IMR-90 (cell line): ENCODE measurements around the gene POLD3. TPM values are rescaled to one million over a fixed set of nuclear protein-coding genes. Genes with fewer than 3 reads are reported as not detected.

Experiments used
- ATAC-seq: fragments of 200-7000 bp; cut with Tn5 transposase; 2 replicates; pipeline ENCODE4 v1.9.1; 2020; ENCODE audit warnings: low read depth, mild to moderate bottlenecking, moderate library complexity
- BruUV-seq: library from RNA; stranded (reverse); fragments of 400-500 nt; replicated peaks from 2 replicates; lab custom pipeline; 2021; lab: Mats Ljungman, UMichigan
- CTCF ChIA-PET: fragments of 300-600 bp; formaldehyde crosslinking; extraction: SDS; loops from one replicate; lab custom pipeline; 2021; ENCODE audit warnings: antibody characterized with exemption; lab: Yijun Ruan, JAX
- POLR2A ChIA-PET: fragments of 300-600 bp; sonication (Branson Sonifier 250); formaldehyde crosslinking; loops from one replicate; lab custom pipeline; 2022; ENCODE audit warnings: antibody characterized with exemption; ENCODE audit not compliant: unreplicated experiment; lab: Charles Lee
- DNase-seq: peaks from one replicate; pipeline ENCODE4 v3.0.0; 2013
- H2AFZ ChIP-seq: replicated peaks from 2 replicates; pipeline ENCODE3; 2013; ENCODE audit warnings: low read length, mild to moderate bottlenecking; ENCODE audit not compliant: poor library complexity
- H2AK5ac ChIP-seq: 2 replicates; pipeline ENCODE4 v1.6.1; 2013; ENCODE audit warnings: low read depth, low read length, inconsistent platforms
- H2AK9ac ChIP-seq: replicated peaks from 2 replicates; pipeline ENCODE3; 2013; ENCODE audit warnings: mild to moderate bottlenecking, low read depth, low read length, moderate library complexity; ENCODE audit not compliant: poor library complexity
- H2BK120ac ChIP-seq: 2 replicates; pipeline ENCODE4 v1.6.1; 2013; ENCODE audit warnings: low read depth, low read length, inconsistent platforms
- H2BK15ac ChIP-seq: 3 replicates; pipeline ENCODE4 v1.6.1; 2013; ENCODE audit warnings: low read depth, low read length, inconsistent platforms
- H2BK20ac ChIP-seq: 2 replicates; pipeline ENCODE4 v1.6.1; 2013; ENCODE audit warnings: low read depth, mild to moderate bottlenecking, inconsistent platforms, low read length, moderate library complexity
- H2BK5ac ChIP-seq: 2 replicates; pipeline ENCODE4 v1.6.1; 2013; ENCODE audit warnings: mild to moderate bottlenecking, low read depth, low read length, inconsistent platforms; ENCODE audit not compliant: poor library complexity, severe bottlenecking
- H3K14ac ChIP-seq: replicated peaks from 2 replicates; pipeline ENCODE4 v1.6.1; 2013; ENCODE audit warnings: low read depth, low read length, inconsistent platforms
- H3K18ac ChIP-seq: 2 replicates; pipeline ENCODE4 v1.6.1; 2013; ENCODE audit warnings: low read depth, low read length, control low read depth
- H3K23ac ChIP-seq: 2 replicates; pipeline ENCODE4 v1.6.1; 2013; ENCODE audit warnings: low read depth, low read length, inconsistent platforms
- H3K27ac ChIP-seq: 2 replicates; pipeline ENCODE4 v1.5.1; 2013; ENCODE audit warnings: mild to moderate bottlenecking, control low read depth, low read length; ENCODE audit not compliant: insufficient read depth
- H3K27me3 ChIP-seq: 2 replicates; pipeline ENCODE4 v1.6.1; 2013; ENCODE audit warnings: low read length; ENCODE audit not compliant: control insufficient read depth, insufficient read depth
- H3K36me3 ChIP-seq: 2 replicates; pipeline ENCODE4 v1.6.1; 2013; ENCODE audit warnings: low read length, mixed read lengths; ENCODE audit not compliant: control insufficient read depth, insufficient read depth
- H3K4ac ChIP-seq: 2 replicates; pipeline ENCODE4 v1.6.1; 2013; ENCODE audit warnings: low read depth, low read length, inconsistent platforms
- H3K4me1 ChIP-seq: 2 replicates; pipeline ENCODE4 v1.6.1; 2013; ENCODE audit warnings: low read length, mixed read lengths; ENCODE audit not compliant: control insufficient read depth, insufficient read depth
- H3K4me2 ChIP-seq: 2 replicates; pipeline ENCODE4 v1.6.1; 2013; ENCODE audit warnings: low read depth, mild to moderate bottlenecking, control low read depth, low read length, moderate library complexity
- H3K4me3 ChIP-seq: 2 replicates; pipeline ENCODE4 v1.5.1; 2013; ENCODE audit warnings: low read depth, mild to moderate bottlenecking, control low read depth, low read length, moderate library complexity; ENCODE audit not compliant: insufficient read depth
- H3K56ac ChIP-seq: 2 replicates; pipeline ENCODE4 v1.6.1; 2013; ENCODE audit warnings: low read length, inconsistent platforms; ENCODE audit not compliant: insufficient read depth; ENCODE audit errors: extremely low read depth
- H3K79me1 ChIP-seq, 2 experiments: 2 replicates each; pipeline ENCODE4 v1.6.1; 2013; ENCODE audit warnings: low read length in 2 of 2, inconsistent platforms in 1 of 2, low read depth in 1 of 2
- H3K9ac ChIP-seq: 2 replicates; pipeline ENCODE4 v1.6.1; 2013; ENCODE audit warnings: low read depth, low read length, control low read depth
- H3K9me1 ChIP-seq: 2 replicates; pipeline ENCODE4 v1.6.1; 2013; ENCODE audit warnings: low read length, inconsistent platforms; ENCODE audit not compliant: insufficient read depth
- H3K9me3 ChIP-seq: 2 replicates; pipeline ENCODE4 v1.6.1; 2013; ENCODE audit warnings: low read length; ENCODE audit not compliant: control insufficient read depth, insufficient read depth
- H4K20me1 ChIP-seq: 2 replicates; pipeline ENCODE4 v1.6.1; 2013; ENCODE audit warnings: low read length, inconsistent platforms; ENCODE audit not compliant: insufficient read depth
- H4K5ac ChIP-seq: 2 replicates; pipeline ENCODE4 v1.6.1; 2013; ENCODE audit warnings: mild to moderate bottlenecking, low read depth, low read length, control low read depth
- H4K8ac ChIP-seq, 2 experiments: 2 replicates each; pipeline ENCODE4 v1.6.1; 2013; ENCODE audit warnings: low read depth in 2 of 2, low read length in 2 of 2, control low read depth in 1 of 2, inconsistent platforms in 1 of 2
- H4K91ac ChIP-seq: 2 replicates; pipeline ENCODE4 v1.6.1; 2013; ENCODE audit warnings: low read depth, low read length, inconsistent platforms; ENCODE audit not compliant: insufficient read depth
- BHLHE40 ChIP-seq: fragments of 150-350 bp; IDR thresholded peaks from 2 replicates; pipeline ENCODE4 v1.6.1; 2016; ENCODE audit warnings: mild to moderate bottlenecking, low read depth, low read length
- CEBPB ChIP-seq: IDR thresholded peaks from 2 replicates; pipeline ENCODE4 v1.6.1; 2012; ENCODE audit warnings: low read depth, low read length, improper control_type of control experiment
- CHD1 ChIP-seq: IDR thresholded peaks from 2 replicates; pipeline ENCODE4 v1.6.1; 2012; ENCODE audit warnings: low read depth, low read length, improper control_type of control experiment
- FOS ChIP-seq: fragments of 150-350 bp; IDR thresholded peaks from 2 replicates; pipeline ENCODE4 v1.6.1; 2016; ENCODE audit warnings: low read depth, low read length
- MAFK ChIP-seq: IDR thresholded peaks from 2 replicates; pipeline ENCODE4 v1.6.1; 2012; ENCODE audit warnings: low read depth, low read length, improper control_type of control experiment
- MAZ ChIP-seq: IDR thresholded peaks from 2 replicates; pipeline ENCODE4 v1.6.1; 2012; ENCODE audit warnings: low read depth, mild to moderate bottlenecking, low read length, improper control_type of control experiment, moderate library complexity, borderline replicate concordance
- MXI1 ChIP-seq: IDR thresholded peaks from 2 replicates; pipeline ENCODE4 v1.6.1; 2012; ENCODE audit warnings: low read depth, mild to moderate bottlenecking, low read length, moderate library complexity, borderline replicate concordance
- POLR2A ChIP-seq: IDR thresholded peaks from 2 replicates; pipeline ENCODE4 v1.6.1; 2012; ENCODE audit warnings: mild to moderate bottlenecking, low read depth, low read length
- RAD21 ChIP-seq: IDR thresholded peaks from 2 replicates; pipeline ENCODE4 v1.6.1; 2012; ENCODE audit warnings: low read length, improper control_type of control experiment
- RFX5 ChIP-seq: IDR thresholded peaks from 2 replicates; pipeline ENCODE4 v1.8.0; 2012; ENCODE audit warnings: low read depth, mild to moderate bottlenecking, low read length, moderate library complexity
- SMC3 ChIP-seq: fragments of 150-350 bp; IDR thresholded peaks from 2 replicates; pipeline ENCODE4 v1.6.1; 2016; ENCODE audit warnings: low read depth, mild to moderate bottlenecking, antibody characterized with exemption, low read length, moderate library complexity
- USF2 ChIP-seq: fragments of 150-350 bp; IDR thresholded peaks from 2 replicates; pipeline ENCODE4 v1.6.1; 2017; ENCODE audit warnings: mild to moderate bottlenecking, antibody characterized with exemption, low read length, low read depth
- WGBS, 2 experiments: methylation state at CpG; one replicate each; pipeline versions ENCODE4 v1.1.5 to v1.1.7; 2013; ENCODE audit warnings: missing lambda C conversion rate in 2 of 2; ENCODE audit not compliant: insufficient read length in 1 of 2; ENCODE audit errors: extremely low coverage in 2 of 2; 5-methylcytosine and 5-hydroxymethylcytosine counted together
- dilution Hi-C: fragments of 300-500 bp; cut with HindIII; formaldehyde crosslinking; loops from one replicate; pipeline ENCODE4 v1.14.3; 2018; ENCODE audit warnings: low sequenced_read_pairs; ENCODE audit not compliant: unreplicated experiment
- in situ Hi-C: fragments of 300-500 bp; cut with MboI; formaldehyde crosslinking; loops from 3 replicates; pipeline ENCODE4 v1.14.3; 2019; ENCODE audit warnings: low sequenced_read_pairs, inconsistent platforms, mixed read lengths
- intact Hi-C: fragments of 100-400 bp; cut with micrococcal nuclease; formaldehyde crosslinking; loops from 2 replicates; pipeline ENCODE4 v1.10.0; 2022
- polyA plus RNA-seq, 3 experiments: library from polyadenylated mRNA; depleted of rRNA; stranded (reverse); fragments of >200 nt; gene quantifications; 2 replicates each; pipeline ENCODE4 v1.2.3, GENCODE V29; 2012; ENCODE audit warnings: low replicate concordance in 1 of 3
- total RNA-seq: library from RNA; depleted of rRNA; stranded (reverse); fragments of >200 nt; gene quantifications from 2 replicates; pipeline ENCODE4 v1.2.3, GENCODE V29; 2012
- TF ChIP-seq, protein P1 (sequence below): conservative IDR thresholded peaks from 2 replicates; pipeline ENCODE4 v1.5.1; 2012; ENCODE audit warnings: mild to moderate bottlenecking, low read depth, low read length, improper control_type of control experiment
- TF ChIP-seq, protein P2 (sequence below): fragments of 150-350 bp; IDR thresholded peaks from 2 replicates; pipeline ENCODE4 v1.6.1; 2016; ENCODE audit warnings: low read depth, mild to moderate bottlenecking, low read length, moderate library complexity, borderline replicate concordance

POLD3 gene
- total and polyA plus RNA-seq, 2 of the 4 experiments (the other 2 are of a cell fraction): 9.1 to 9.2 TPM

DNA sequence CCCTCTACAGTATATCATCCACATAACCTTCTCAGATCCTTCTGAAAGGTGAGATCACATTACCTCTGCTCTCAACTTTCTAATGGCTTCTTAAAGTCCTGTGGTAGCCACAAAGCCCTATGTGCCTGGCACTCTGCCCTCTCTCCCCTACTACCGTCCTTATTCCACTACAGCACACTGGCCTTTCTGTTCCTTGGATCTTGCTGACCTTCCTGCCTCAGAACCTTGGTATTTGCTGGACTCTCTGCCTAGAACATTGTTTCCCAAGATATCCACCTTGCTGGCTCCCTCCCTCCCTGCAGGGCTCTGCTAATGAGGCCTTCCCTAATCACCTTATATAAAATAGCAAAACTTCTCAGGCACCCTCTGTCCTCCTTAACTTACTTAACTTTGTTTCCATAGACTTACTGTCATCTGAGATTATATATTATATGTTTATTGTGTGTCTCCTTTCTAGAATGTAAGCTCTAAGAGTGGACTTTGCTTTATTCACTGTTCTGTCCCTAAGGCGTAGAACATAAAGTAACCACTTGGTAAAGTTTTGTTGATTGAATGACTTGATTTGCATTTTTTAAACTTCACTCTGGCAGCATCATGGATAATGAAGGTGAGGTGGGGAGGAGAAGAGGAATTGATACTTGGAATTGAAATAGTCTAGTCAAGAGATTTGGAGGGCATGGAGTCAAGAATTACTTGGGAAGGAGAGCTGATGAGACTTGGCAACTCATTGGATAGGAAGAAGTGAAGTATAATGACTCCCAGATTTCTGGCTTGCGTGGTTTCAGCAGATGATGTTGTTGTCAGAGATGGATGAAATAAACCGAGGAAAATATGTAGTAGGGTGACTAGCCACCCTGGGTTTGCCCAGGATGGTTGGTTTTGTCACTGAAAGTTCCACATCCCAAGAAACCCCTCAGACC lies 10.5 kb downstream of the POLD3 start:
- Histone ChIP-seq H3K14ac (no peak overlapping the region), H3K23ac (no peak overlapping the region), H3K4ac (no peak overlapping the region), H3K27me3 (no peaks in the 10 kb centered on the region), H2BK120ac (no peak overlapping the region), H4K8ac (no peak overlapping the region), H3K9ac (no peak overlapping the region), H3K56ac (no peak overlapping the region), H2AK9ac (no peak overlapping the region), H4K5ac (no peak overlapping the region), H3K4me1 (no peaks in the 10 kb centered on the region), H4K91ac (no peak overlapping the region), H2AFZ (no peak overlapping the region), H3K18ac (no peak overlapping the region), H3K9me1 (peaks cover 3% of the 10 kb centered on the region), H3K79me1 (peaks cover 17 to 21% of the 10 kb centered on the region in 2 experiments), H2BK5ac (no peak overlapping the region), H2BK15ac (no peak overlapping the region), H2AK5ac (no peak overlapping the region), H3K4me3 (no peak overlapping the region), H3K27ac (no peak overlapping the region), H3K9me3 (no peaks in the 10 kb centered on the region), H4K20me1 (no peaks in the 10 kb centered on the region), H2BK20ac (no peak overlapping the region), H3K4me2 (no peak overlapping the region), H3K36me3 (peaks cover 7% of the 10 kb centered on the region)
- in situ Hi-C loops (loop anchor here (25.0 kb wide), 1 partner anchor 259 kb away; no protein-coding TSS in a partner anchor), dilution Hi-C loops (loop anchor here (25.0 kb wide), 1 partner anchor 134 kb away; the partner anchor contains the start of genes CHRDL2 and RNF169), intact Hi-C loops (no loop called here)
- 100% methylated on average over 2 of the region's 4 CpGs; no CpG with 5 or more reads in 1 of the 2 experiments for WGBS, 2 experiments
- no peak for ATAC-seq
- BruUV-seq: no TSS peak
- CTCF ChIA-PET: interaction anchor here (0.5 to 1.1 kb wide), 2 partner anchors 11 to 140 kb away, joined by 3 to 4 read pairs; partner anchors contain the start of gene POLD3
- POLR2A ChIA-PET: no interaction called here
- DNase-seq: no peak
- TF ChIP-seq CEBPB (no peak), RFX5 (no peak), MAZ (no peak), FOS (no peak), USF2 (no peak), RAD21 (no peak), MAFK (no peak), SMC3 (no peak), MXI1 (no peak), POLR2A (no peak), CHD1 (no peak), BHLHE40 (no peak)
- TF ChIP-seq, protein P1, sequence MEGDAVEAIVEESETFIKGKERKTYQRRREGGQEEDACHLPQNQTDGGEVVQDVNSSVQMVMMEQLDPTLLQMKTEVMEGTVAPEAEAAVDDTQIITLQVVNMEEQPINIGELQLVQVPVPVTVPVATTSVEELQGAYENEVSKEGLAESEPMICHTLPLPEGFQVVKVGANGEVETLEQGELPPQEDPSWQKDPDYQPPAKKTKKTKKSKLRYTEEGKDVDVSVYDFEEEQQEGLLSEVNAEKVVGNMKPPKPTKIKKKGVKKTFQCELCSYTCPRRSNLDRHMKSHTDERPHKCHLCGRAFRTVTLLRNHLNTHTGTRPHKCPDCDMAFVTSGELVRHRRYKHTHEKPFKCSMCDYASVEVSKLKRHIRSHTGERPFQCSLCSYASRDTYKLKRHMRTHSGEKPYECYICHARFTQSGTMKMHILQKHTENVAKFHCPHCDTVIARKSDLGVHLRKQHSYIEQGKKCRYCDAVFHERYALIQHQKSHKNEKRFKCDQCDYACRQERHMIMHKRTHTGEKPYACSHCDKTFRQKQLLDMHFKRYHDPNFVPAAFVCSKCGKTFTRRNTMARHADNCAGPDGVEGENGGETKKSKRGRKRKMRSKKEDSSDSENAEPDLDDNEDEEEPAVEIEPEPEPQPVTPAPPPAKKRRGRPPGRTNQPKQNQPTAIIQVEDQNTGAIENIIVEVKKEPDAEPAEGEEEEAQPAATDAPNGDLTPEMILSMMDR: no peak
- TF ChIP-seq, protein P2, sequence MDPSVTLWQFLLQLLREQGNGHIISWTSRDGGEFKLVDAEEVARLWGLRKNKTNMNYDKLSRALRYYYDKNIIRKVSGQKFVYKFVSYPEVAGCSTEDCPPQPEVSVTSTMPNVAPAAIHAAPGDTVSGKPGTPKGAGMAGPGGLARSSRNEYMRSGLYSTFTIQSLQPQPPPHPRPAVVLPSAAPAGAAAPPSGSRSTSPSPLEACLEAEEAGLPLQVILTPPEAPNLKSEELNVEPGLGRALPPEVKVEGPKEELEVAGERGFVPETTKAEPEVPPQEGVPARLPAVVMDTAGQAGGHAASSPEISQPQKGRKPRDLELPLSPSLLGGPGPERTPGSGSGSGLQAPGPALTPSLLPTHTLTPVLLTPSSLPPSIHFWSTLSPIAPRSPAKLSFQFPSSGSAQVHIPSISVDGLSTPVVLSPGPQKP: no peak
